Ovary (tissue), 3 donors: Measurements from ENCODE around the gene PLD6.

Source experiments
- POLR2A ChIP-seq: fragments of 450-650 bp; IDR thresholded peaks from one replicate; pipeline ENCODE4 v1.6.1; 2017; ENCODE audit warnings: antibody characterized with exemption, mild to moderate bottlenecking, moderate library complexity
- TF ChIP-seq, protein P1 (sequence below), 3 donors: fragments of 450-650 bp in 2 of 3; fragments of 200-600 bp in 1 of 3; IDR thresholded peaks; one replicate each; pipeline versions ENCODE4 v1.5.1 to v1.8.0; 2016 to 2022; ENCODE audit warnings: antibody characterized with exemption in 3 of 3, mild to moderate bottlenecking in 1 of 3
- donor health status: DM: no; HTN: no; CAD: no.

DNA sequence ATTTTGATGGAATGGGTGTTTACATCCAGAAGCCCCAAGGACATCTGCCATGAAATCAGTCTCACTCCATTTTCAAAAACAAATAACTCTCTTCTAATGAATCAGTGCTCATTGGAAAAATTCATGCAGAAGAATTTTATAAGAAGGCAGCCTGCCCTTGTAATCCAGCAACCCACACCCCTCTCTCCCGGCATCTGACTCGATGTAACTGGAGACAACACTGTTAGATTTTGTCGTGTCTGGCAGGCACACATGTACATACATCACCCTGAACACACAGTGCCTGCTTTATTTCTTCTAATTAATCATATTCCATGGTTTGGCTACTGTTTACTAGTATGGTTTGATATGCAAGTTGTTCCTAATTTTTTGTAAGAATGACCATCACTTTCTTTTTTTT, 11.9 kb upstream of the PLD6 start:
- TF ChIP-seq POLR2A = no peak
- TF ChIP-seq, protein P1, sequence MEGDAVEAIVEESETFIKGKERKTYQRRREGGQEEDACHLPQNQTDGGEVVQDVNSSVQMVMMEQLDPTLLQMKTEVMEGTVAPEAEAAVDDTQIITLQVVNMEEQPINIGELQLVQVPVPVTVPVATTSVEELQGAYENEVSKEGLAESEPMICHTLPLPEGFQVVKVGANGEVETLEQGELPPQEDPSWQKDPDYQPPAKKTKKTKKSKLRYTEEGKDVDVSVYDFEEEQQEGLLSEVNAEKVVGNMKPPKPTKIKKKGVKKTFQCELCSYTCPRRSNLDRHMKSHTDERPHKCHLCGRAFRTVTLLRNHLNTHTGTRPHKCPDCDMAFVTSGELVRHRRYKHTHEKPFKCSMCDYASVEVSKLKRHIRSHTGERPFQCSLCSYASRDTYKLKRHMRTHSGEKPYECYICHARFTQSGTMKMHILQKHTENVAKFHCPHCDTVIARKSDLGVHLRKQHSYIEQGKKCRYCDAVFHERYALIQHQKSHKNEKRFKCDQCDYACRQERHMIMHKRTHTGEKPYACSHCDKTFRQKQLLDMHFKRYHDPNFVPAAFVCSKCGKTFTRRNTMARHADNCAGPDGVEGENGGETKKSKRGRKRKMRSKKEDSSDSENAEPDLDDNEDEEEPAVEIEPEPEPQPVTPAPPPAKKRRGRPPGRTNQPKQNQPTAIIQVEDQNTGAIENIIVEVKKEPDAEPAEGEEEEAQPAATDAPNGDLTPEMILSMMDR (IDR thresholded peaks at IDR 0.05) = no peak
